MM.1S (cell line): ENCODE measurements around the gene EXOSC5.
A peak's percentile ranks its signal among the peaks of the same experiment; 100 is the strongest.

ENCODE experiments used
- DNase-seq: peaks from one replicate; pipeline ENCODE4 v3.0.0-alpha.2; 2015
- H2AFZ ChIP-seq: fragments of 300-600 bp; sonication (generic); 2 replicates; pipeline ENCODE4 v1.6.0; 2016; ENCODE audit warnings: antibody characterized with exemption, low read length
- H3F3A ChIP-seq: fragments of 300-600 bp; sonication (generic); 2 replicates; pipeline ENCODE4 v1.6.1; 2016; ENCODE audit warnings: mild to moderate bottlenecking, antibody characterized with exemption, low read length, moderate library complexity, mixed read lengths; ENCODE audit not compliant: insufficient read depth
- H3K27ac ChIP-seq: fragments of 300-600 bp; sonication (generic); 2 replicates; pipeline ENCODE4 v1.5.1; 2016; ENCODE audit warnings: mild to moderate bottlenecking, low read length
- H3K27me3 ChIP-seq: fragments of 300-600 bp; sonication (generic); replicated peaks from 2 replicates; pipeline ENCODE4 v1.6.0; 2016; ENCODE audit warnings: low read length; ENCODE audit not compliant: insufficient read depth
- H3K36me3 ChIP-seq: fragments of 300-600 bp; sonication (generic); replicated peaks from 2 replicates; pipeline ENCODE4 v1.6.1; 2016; ENCODE audit warnings: mild to moderate bottlenecking, low read length, mixed read lengths; ENCODE audit not compliant: insufficient read depth
- H3K4me1 ChIP-seq: fragments of 300-600 bp; sonication (generic); 2 replicates; pipeline ENCODE4 v1.6.1; 2016; ENCODE audit warnings: low read length, mixed read lengths
- H3K4me2 ChIP-seq: fragments of 300-600 bp; sonication (generic); 2 replicates; pipeline ENCODE4 v1.6.0; 2016; ENCODE audit warnings: low read depth, low read length
- H3K4me3 ChIP-seq: fragments of 300-600 bp; sonication (generic); 2 replicates; pipeline ENCODE4 v1.5.1; 2016; ENCODE audit warnings: low read length, mixed read lengths
- H3K79me2 ChIP-seq: fragments of 300-600 bp; sonication (generic); 2 replicates; pipeline ENCODE4 v1.6.1; 2016; ENCODE audit warnings: mixed run types, low read length, mixed read lengths
- H3K9ac ChIP-seq: fragments of 300-600 bp; sonication (generic); 2 replicates; pipeline ENCODE4 v1.6.1; 2016; ENCODE audit warnings: low read length, mixed read lengths
- H3K9me2 ChIP-seq: fragments of 300-600 bp; sonication (generic); replicated peaks from 2 replicates; pipeline ENCODE4 v1.6.1; 2016; ENCODE audit warnings: mild to moderate bottlenecking, low read length, mixed read lengths; ENCODE audit not compliant: insufficient read depth
- H3K9me3 ChIP-seq: fragments of 300-600 bp; sonication (generic); replicated peaks from 2 replicates; pipeline ENCODE4 v1.6.1; 2016; ENCODE audit warnings: mild to moderate bottlenecking, low read length, mixed read lengths; ENCODE audit not compliant: insufficient read depth
- H4K20me1 ChIP-seq: fragments of 300-600 bp; sonication (generic); 2 replicates; pipeline ENCODE4 v1.6.1; 2016; ENCODE audit warnings: mild to moderate bottlenecking, low read length, moderate library complexity, mixed read lengths; ENCODE audit not compliant: insufficient read depth
- CTCF ChIP-seq: fragments of 300-600 bp; sonication (generic); IDR thresholded peaks from 2 replicates; pipeline ENCODE4 v1.5.1; 2016; ENCODE audit warnings: antibody characterized with exemption, low read length, mixed read lengths
- EZH2 ChIP-seq: fragments of 300-600 bp; sonication (generic); optimal IDR thresholded peaks from 2 replicates; pipeline ENCODE3; 2017; ENCODE audit warnings: low read depth, mild to moderate bottlenecking, antibody characterized with exemption, low read length, mixed read lengths
- EZH2phosphoT487 ChIP-seq: fragments of 300-600 bp; sonication (generic); IDR thresholded peaks from 2 replicates; pipeline ENCODE4 v1.6.1; 2018; ENCODE audit warnings: antibody characterized with exemption, low read length

Gene EXOSC5

GRCh38 chr19:41397086-41398049 lies at the start of gene EXOSC5, which contains the start of gene BCKDHA:
Gene EXOSC5, minus strand, starts transcription at chr19:41397359. Its CDS starts 31 bp downstream, at chr19:41397328.
Gene BCKDHA, plus strand, starts transcription at chr19:41397818. Its CDS starts 10 bp downstream, at chr19:41397828.
- peak; percentile 100 for DNase-seq
- peaks cover 14% of the 10 kb centered on the region for H3K4me1 ChIP-seq
- peak within 1 kb of the TSS; percentile 69 for H2AFZ ChIP-seq
- H3K9me3 ChIP-seq = no peaks in the 10 kb centered on the region
- H3K9ac ChIP-seq = peak within 1 kb of the TSS; percentile 98
- H3K9me2 ChIP-seq = no peaks in the 10 kb centered on the region
- TF ChIP-seq EZH2phosphoT487 (no peak), EZH2 (no peak), CTCF (no peak)
- H3K27ac ChIP-seq = peak within 1 kb of the TSS; percentile 77
- H3K79me2 ChIP-seq = peaks cover 61% of the 10 kb centered on the region
- peak within 1 kb of the TSS; percentile 98 for H3K4me3 ChIP-seq
- no peaks in the 10 kb centered on the region for H3F3A ChIP-seq
- no peaks in the 10 kb centered on the region for H4K20me1 ChIP-seq
- H3K27me3 ChIP-seq = no peaks in the 10 kb centered on the region
- H3K4me2 ChIP-seq = peak within 1 kb of the TSS; percentile 98
- no peaks in the 10 kb centered on the region for H3K36me3 ChIP-seq

DNA sequence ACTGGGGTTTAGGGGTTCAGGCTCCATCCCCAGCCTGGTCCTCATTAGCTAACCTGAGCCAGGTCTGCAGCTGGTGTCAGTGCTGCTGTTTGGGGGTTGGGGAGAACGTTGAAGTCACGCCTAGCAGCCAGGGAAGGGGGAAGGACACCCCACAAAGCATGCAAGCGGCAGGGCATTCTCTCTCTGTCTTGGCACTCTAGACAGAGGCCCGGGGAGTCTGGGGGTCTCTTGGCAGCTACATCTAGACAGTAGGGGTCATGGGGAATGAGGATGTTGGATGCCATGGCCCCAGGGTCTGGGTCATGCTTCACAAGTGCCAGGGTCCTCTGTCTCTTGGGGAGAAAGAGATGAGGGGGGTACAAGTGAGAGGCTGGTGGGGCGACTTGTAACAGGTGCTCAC lies 48.4 kb upstream of the EXOSC5 start:
- no peak for TF ChIP-seq EZH2
- no peak for TF ChIP-seq CTCF
- TF ChIP-seq EZH2phosphoT487 = no peak

DNA sequence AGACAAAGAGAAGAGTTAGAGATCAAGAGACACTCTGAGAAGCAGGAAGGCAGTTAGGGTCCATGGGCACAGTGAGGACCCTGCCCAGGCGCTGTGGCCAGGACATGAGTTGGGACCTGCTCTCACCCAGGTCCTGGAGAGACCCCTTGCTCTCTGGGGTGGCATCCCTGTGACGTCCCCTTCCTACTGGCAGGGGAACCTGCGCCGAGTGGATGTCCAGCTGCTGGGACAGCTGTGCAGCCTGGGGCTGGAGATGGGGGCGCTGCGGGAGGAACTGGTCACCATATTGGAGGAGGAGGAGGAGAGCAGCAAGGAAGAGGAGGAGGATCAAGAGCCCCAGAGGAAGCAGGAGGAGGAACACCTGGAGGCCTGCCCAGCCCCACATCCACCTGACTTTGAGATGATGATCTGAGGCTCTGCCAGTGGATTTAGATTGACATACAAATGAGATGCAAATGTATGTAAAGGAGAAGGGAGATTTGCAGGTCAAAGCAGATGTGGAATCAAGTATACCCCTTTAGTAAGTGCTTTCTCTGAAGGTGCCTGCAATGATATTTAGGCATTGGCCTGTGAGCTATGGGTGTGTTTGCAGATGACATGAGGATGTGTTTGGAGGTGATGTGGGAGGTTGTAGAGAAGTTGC lies 46.8 kb upstream of the EXOSC5 start:
- no peak overlapping the region for H3K4me3 ChIP-seq
- no peak overlapping the region for H2AFZ ChIP-seq
- TF ChIP-seq EZH2 (no peak), EZH2phosphoT487 (no peak)
- H3K9me2 ChIP-seq = no peaks in the 10 kb centered on the region
- no peaks in the 10 kb centered on the region for H3K27me3 ChIP-seq
- no peaks in the 10 kb centered on the region for H3K9me3 ChIP-seq
- H3K4me2 ChIP-seq = no peak overlapping the region
- H3K9ac ChIP-seq = no peak overlapping the region
- H3K27ac ChIP-seq = no peak overlapping the region
- no peaks in the 10 kb centered on the region for H3K36me3 ChIP-seq
- no peak for DNase-seq
- no peaks in the 10 kb centered on the region for H4K20me1 ChIP-seq
- H3K79me2 ChIP-seq = peaks cover 7% of the 10 kb centered on the region
- H3F3A ChIP-seq = 0 out of 2 replicates have a peak, but pooled peaks cover 5% of the 10 kb centered on the region
- H3K4me1 ChIP-seq = 0 out of 2 replicates have a peak, but pooled peaks cover 1% of the 10 kb centered on the region

More for the DNA sequence above, 48.4 kb upstream of the EXOSC5 start:
- H3K9ac ChIP-seq = no peak overlapping the region
- no peak overlapping the region for H2AFZ ChIP-seq
- no peak overlapping the region for H3K4me2 ChIP-seq
- H3K27ac ChIP-seq = no peak overlapping the region
- H3K4me3 ChIP-seq = no peak overlapping the region
- no peaks in the 10 kb centered on the region for H3K9me3 ChIP-seq
- H3K4me1 ChIP-seq = peaks cover 4% of the 10 kb centered on the region; the same call in 1 of the 2 replicates
- H3K27me3 ChIP-seq = no peaks in the 10 kb centered on the region
- H3K79me2 ChIP-seq = no peaks in the 10 kb centered on the region
- no peaks in the 10 kb centered on the region for H4K20me1 ChIP-seq
- DNase-seq = no peak
- H3F3A ChIP-seq = 0 out of 2 replicates have a peak, but pooled peaks cover 2% of the 10 kb centered on the region
- no peaks in the 10 kb centered on the region for H3K9me2 ChIP-seq
- H3K36me3 ChIP-seq = no peaks in the 10 kb centered on the region
